NK-92 (cell line): Measurements from ENCODE around the gene CRYGC.

Experiments used
- DNase-seq: peaks from one replicate; lab custom pipeline; 2025; ENCODE audit not compliant: unreplicated experiment; lab: John Stamatoyannopoulos, UW

CRYGC gene

GRCh38 chr2:208097313-208097712 lies 32.3 kb downstream of the CRYGC start:
- no peak for DNase-seq

DNA sequence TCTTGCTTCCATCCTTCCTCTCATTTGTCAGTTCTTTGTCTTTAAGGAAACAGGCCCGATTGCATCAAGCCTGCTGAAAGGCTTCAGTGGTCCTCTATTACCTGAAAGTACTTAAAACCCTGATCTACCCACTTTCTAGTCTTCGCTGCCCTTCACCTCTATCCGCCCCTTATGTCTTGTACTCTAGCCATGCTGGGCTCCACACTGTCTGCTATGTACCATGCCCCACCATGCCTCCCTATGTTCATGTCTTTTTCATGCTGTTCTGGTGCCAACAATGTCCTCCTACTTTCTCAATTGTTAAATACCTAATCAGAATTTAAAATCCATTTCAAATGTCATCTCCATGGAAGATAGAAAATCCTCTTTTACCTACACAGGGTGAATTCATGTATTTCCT lies 33.5 kb downstream of the CRYGC start:
- DNase-seq = no peak

DNA sequence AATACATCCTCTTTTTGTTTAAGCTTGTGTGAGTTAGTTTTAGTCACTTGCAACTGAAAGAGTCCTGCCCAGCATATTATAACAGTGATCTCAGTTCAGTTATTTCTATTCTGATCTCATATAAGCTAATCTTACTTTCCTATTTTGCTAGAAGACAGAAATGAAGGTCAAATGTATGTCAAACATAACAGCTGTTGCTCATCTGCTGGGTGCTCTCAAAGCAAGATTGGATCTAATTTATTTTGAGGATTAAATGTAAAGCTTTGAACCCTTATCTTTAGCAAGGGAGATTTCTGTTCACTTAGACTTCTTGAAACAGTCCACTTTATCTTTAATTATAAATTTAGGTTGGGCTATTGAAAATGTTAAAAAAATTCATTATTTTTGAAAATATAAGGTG lies 36.5 kb downstream of the CRYGC start:
- no peak for DNase-seq

GRCh38 chr2:208092093-208092832 lies 37.4 kb downstream of the CRYGC start:
- no peak for DNase-seq

DNA sequence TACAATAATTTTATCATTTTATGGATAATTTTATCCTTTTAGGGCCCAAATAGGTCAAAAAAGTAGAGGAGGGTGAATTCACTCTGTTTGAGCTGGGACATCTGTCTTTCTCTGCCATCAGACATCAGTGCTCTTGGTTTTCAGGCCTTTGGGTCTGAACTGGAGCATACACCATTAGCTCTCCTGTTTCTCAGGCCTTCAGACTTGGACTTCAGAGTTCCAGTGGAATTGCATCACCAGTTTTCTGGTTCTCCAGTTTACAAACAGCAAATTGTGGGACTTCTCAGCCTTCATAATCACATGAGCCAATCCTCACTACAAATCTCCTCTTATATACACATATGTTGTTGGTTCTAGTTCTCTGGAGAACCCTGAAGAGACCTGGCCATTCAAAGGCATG lies 39.2 kb downstream of the CRYGC start:
- no peak for DNase-seq

DNA sequence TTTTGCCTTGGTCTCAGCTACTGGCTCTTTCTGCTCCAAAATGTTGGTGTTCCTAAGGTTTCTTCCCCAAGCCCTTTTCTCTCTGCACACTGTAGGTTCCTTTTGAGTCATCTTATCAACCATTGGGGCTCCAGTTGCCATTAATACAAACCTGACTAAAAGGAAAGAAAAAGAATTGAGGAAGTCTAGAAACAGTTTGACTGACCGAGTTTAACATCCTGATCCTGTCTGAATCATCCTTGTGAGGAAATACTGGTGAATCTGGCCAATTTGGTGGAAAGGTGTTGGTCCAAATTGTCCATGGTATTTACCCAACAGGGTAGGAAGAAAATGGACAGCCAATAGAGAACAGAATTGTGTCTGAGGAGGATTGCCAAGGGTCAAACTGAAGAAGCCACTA lies 43.6 kb downstream of the CRYGC start:
- no peak for DNase-seq

- DNase-seq = no peak
Observed at GRCh38 chr2:208083807-208084206, 45.8 kb downstream of the CRYGC start.
